ENCODE results near the gene GUCY1A2.

DNA sequence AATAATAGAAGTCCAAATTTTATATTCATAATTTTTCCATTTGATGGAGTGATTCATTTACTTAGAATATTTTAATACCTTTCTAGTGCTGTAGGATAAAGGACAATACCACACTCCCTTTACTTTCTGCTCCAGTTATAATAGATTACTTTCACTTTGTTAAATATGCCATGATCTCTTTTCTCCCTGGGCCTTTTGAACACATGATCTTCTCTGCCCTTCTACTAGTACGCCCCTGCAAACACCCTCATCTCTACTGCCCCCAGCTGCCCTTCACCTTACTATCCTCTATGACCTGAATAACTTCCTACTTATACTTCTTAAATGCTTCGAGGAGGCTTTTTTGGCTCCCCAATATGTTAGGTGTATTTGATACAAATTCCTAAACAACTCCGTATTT lies 177.3 kb downstream of the GUCY1A2 start:
- TF ChIP-seq, protein P1, sequence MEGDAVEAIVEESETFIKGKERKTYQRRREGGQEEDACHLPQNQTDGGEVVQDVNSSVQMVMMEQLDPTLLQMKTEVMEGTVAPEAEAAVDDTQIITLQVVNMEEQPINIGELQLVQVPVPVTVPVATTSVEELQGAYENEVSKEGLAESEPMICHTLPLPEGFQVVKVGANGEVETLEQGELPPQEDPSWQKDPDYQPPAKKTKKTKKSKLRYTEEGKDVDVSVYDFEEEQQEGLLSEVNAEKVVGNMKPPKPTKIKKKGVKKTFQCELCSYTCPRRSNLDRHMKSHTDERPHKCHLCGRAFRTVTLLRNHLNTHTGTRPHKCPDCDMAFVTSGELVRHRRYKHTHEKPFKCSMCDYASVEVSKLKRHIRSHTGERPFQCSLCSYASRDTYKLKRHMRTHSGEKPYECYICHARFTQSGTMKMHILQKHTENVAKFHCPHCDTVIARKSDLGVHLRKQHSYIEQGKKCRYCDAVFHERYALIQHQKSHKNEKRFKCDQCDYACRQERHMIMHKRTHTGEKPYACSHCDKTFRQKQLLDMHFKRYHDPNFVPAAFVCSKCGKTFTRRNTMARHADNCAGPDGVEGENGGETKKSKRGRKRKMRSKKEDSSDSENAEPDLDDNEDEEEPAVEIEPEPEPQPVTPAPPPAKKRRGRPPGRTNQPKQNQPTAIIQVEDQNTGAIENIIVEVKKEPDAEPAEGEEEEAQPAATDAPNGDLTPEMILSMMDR (IDR thresholded peaks at IDR 0.05), result no peak
- TF ChIP-seq POLR2A (IDR thresholded peaks at IDR 0.05), result no peak
